Choroid plexus epithelial cell (primary cell): ENCODE measurements around the gene RFPL1.

ENCODE experiments used
- DNase-seq: peaks from one replicate; pipeline ENCODE4 v3.0.0-alpha.2; 2010; ENCODE audit warnings: low read depth
- H3K4me3 ChIP-seq: 2 replicates; pipeline ENCODE4 v1.5.1; 2011; ENCODE audit warnings: low read depth, mild to moderate bottlenecking, control low read depth, low read length, moderate library complexity
- CTCF ChIP-seq: conservative IDR thresholded peaks from 2 replicates; pipeline ENCODE4 v1.5.1; 2011; ENCODE audit warnings: low read depth, mild to moderate bottlenecking, control low read depth, inconsistent platforms, low read length, moderate library complexity

RFPL1 gene

GRCh38 chr22:29443861-29444792, 5.7 kb downstream of the RFPL1 start:
- TF ChIP-seq CTCF = no peak
- no peak overlapping the region for H3K4me3 ChIP-seq
- DNase-seq = no peak

- DNase-seq = no peak
- no peak overlapping the region for H3K4me3 ChIP-seq
- TF ChIP-seq CTCF = no peak
Observed at GRCh38 chr22:29445508-29445907, 7.1 kb downstream of the RFPL1 start.

GRCh38 chr22:29447906-29448305, 9.5 kb downstream of the RFPL1 start:
- no peak overlapping the region for H3K4me3 ChIP-seq
- no peak for TF ChIP-seq CTCF

GRCh38 chr22:29449296-29449875, 11.0 kb downstream of the RFPL1 start:
- no peak for DNase-seq

More at GRCh38 chr22:29447906-29448305, 9.5 kb downstream of the RFPL1 start:
- no peak for DNase-seq

GRCh38 chr22:29450222-29450621, 11.8 kb downstream of the RFPL1 start:
- no peak for DNase-seq
- H3K4me3 ChIP-seq = no peak overlapping the region
- no peak for TF ChIP-seq CTCF

More at GRCh38 chr22:29449296-29449875, 11.0 kb downstream of the RFPL1 start:
- no peak overlapping the region for H3K4me3 ChIP-seq
- no peak for TF ChIP-seq CTCF

GRCh38 chr22:29451863-29452262, 13.5 kb downstream of the RFPL1 start:
- TF ChIP-seq CTCF = no peak
- no peak overlapping the region for H3K4me3 ChIP-seq
- DNase-seq = no peak
